GM12878 (cell line): ENCODE results near the gene SNX8. TPM values are rescaled to one million over a fixed set of nuclear protein-coding genes. Genes with fewer than 3 reads are reported as not detected.

Experiments used
- CBX3 ChIP-seq: fragments of 200-600 bp; sonication (generic); IDR thresholded peaks from 2 replicates; pipeline ENCODE4 v1.6.1; 2016; ENCODE audit warnings: low read depth, borderline replicate concordance
- CUX1 ChIP-seq: IDR thresholded peaks from 2 replicates; pipeline ENCODE4 v1.6.1; 2012; ENCODE audit warnings: improper control_type of control experiment, low read depth, low read length; ENCODE audit not compliant: insufficient replicate concordance
- ESRRA ChIP-seq: IDR thresholded peaks from 2 replicates; pipeline ENCODE4 v1.6.1; 2012; ENCODE audit warnings: mild to moderate bottlenecking, low read length, improper control_type of control experiment
- EZH2 ChIP-seq: IDR thresholded peaks from 2 replicates; pipeline ENCODE4 v1.6.1; 2012; ENCODE audit warnings: low read depth, mild to moderate bottlenecking, control low read depth, inconsistent platforms, low read length, borderline replicate concordance; ENCODE audit not compliant: control insufficient read depth
- GABPA ChIP-seq: IDR thresholded peaks from 2 replicates; pipeline ENCODE4 v1.6.1; 2014; ENCODE audit warnings: antibody characterized with exemption, low read depth, mild to moderate bottlenecking, inconsistent platforms
- IRF3 ChIP-seq: fragments of 450-650 bp; IDR thresholded peaks from 2 replicates; pipeline ENCODE4 v1.6.1; 2014; ENCODE audit warnings: mild to moderate bottlenecking
- MEF2B ChIP-seq: fragments of 450-650 bp; IDR thresholded peaks from 2 replicates; pipeline ENCODE4 v1.6.1; 2018; ENCODE audit warnings: mild to moderate bottlenecking, moderate library complexity; ENCODE audit not compliant: partially characterized antibody, poor library complexity, severe bottlenecking
- NR2C1 ChIP-seq: fragments of 450-650 bp; IDR thresholded peaks from 2 replicates; pipeline ENCODE4 v1.6.1; 2017; ENCODE audit warnings: antibody characterized with exemption, mild to moderate bottlenecking, moderate library complexity
- NRF1 ChIP-seq: conservative IDR thresholded peaks from 2 replicates; pipeline ENCODE4 v1.6.1; 2011; ENCODE audit warnings: mild to moderate bottlenecking, low read depth, low read length, improper control_type of control experiment
- PKNOX1 ChIP-seq: fragments of 450-650 bp; IDR thresholded peaks from 2 replicates; pipeline ENCODE4 v1.6.1; 2016; ENCODE audit warnings: mild to moderate bottlenecking
- SUPT20H ChIP-seq: IDR thresholded peaks from 2 replicates; pipeline ENCODE4 v1.6.1; 2011; ENCODE audit warnings: low read depth, mild to moderate bottlenecking, low read length, moderate library complexity, borderline replicate concordance; ENCODE audit not compliant: control insufficient read depth
- ZNF274 ChIP-seq: IDR thresholded peaks from one replicate; pipeline ENCODE4 v1.8.0; 2011; ENCODE audit not compliant: insufficient read length, insufficient read depth
- ZNF384 ChIP-seq: IDR thresholded peaks from 2 replicates; pipeline ENCODE4 v1.6.1; 2012; ENCODE audit warnings: low read depth, mild to moderate bottlenecking, low read length, improper control_type of control experiment, borderline replicate concordance
- ZNF622 ChIP-seq: fragments of 450-650 bp; IDR thresholded peaks from 2 replicates; pipeline ENCODE4 v1.6.1; 2017; ENCODE audit warnings: mild to moderate bottlenecking, inconsistent platforms
- ZNF687 ChIP-seq: fragments of 450-650 bp; IDR thresholded peaks from 2 replicates; pipeline ENCODE4 v1.6.1; 2017; ENCODE audit warnings: mild to moderate bottlenecking, moderate library complexity
- polyA plus RNA-seq, 11 experiments: library from polyadenylated mRNA; depleted of rRNA in 4 of 11; unstranded in 6 of 11; stranded (reverse) in 5 of 11; fragments of >200 nt; fragmentation: Nextera tagmentation in 4 of 11; fragmentation: Illumina TruSeq in 1 of 11; extraction: Ambion mirVana in 4 of 11; extraction: Trizol in 1 of 11; gene quantifications; 1 replicate in 1 of 11; 2 replicates in 10 of 11; pipeline versions ENCODE4 v1.2.1 to v1.2.3, GENCODE V29; 2011 to 2016; ENCODE audit warnings: inconsistent platforms in 2 of 11, missing spikeins in 2 of 11, low read depth in 1 of 11
- total RNA-seq, 4 experiments: library from RNA; depleted of rRNA in 3 of 4; stranded (reverse); fragments of >200 nt in 3 of 4; fragmentation: Illumina TruSeq in 1 of 4; extraction: Trizol in 1 of 4; gene quantifications; 2 replicates each; pipeline versions ENCODE4 v1.2.1 to v1.2.3, GENCODE V29; 2013 to 2021

SNX8 gene
- total and polyA plus RNA-seq, 10 of the 15 experiments (the other 5 are each of a cell fraction or from before 2014, with no cell fraction given) = 6.4 to 210 (median 97.6) TPM

- TF ChIP-seq CBX3 (no peak), GABPA (peak; percentile 96), ZNF384 (no peak), ZNF687 (0 out of 2 replicates have a peak, but pooled peaks have one; percentile 60), SUPT20H (no peak), MEF2B (no peak), PKNOX1 (peak; percentile 53), ESRRA (no peak), ZNF274 (no peak), ZNF622 (no peak), CUX1 (no peak), EZH2 (no peak), NRF1 (0 out of 2 replicates have a peak, but pooled peaks have one; percentile 5), NR2C1 (no peak), IRF3 (0 out of 2 replicates have a peak, but pooled peaks have one; percentile 19)
Observed at GRCh38 chr7:2241580-2242540, 72.4 kb downstream of the SNX8 start, which contains the start of the genes MRM2 and NUDT1 (continued).
